ENCODE results near the gene SLC7A1. TPM values are rescaled to one million over a fixed set of nuclear protein-coding genes. Genes with fewer than 3 reads are reported as not detected.

SLC7A1 gene
- total and polyA plus RNA-seq, 2 of the 8 experiments (the other 6 are each of a cell fraction or from before 2014, with no cell fraction given): 26.8 to 114 TPM

DNA sequence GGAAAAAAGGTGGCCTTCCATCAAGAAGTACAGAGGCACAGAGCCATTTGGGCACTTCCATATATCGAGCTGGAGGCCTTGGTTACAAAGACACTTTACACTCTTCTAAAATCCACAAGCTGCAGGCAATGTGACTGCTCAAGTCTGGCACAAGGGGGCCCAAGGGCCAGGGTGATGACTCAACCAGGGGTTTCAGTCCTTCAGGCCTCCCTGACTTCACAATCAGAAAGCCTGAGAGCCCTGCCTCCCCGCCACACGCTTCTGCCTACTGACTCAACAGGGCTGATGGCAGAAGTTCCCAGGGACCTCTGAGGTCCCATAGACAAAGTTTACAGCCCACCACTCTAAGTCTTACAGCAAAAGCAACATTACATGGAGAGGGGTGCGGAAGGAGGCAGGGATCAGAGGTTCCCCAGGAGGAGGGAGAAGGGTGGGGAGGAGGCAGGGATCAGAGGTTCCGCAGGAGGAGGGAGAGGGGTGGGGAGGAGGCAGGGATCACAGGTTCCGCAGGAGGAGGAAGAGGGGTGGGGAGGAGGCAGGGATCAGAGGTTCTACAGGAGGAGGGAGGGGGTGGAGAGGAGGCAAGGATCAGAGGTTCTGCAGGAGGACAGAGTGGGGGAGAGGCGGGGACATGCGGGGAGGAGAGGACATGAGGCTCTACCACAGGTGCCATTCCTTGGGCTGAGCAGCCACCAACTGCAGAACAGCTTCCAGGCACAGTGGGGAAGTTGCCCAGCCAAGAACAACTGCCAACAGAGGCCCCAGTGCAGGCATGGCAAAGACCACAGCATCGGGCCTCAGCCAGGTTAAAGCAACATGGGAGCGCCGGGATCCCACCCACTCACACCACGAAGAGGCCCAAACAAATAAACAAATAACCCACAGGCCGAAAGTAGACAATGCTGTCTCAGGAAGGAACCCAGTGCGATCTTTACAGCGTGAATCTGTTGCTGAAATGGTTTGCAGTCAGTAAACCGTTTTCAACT is 52.0 kb downstream of the SLC7A1 start:
- H3K23me2 ChIP-seq (ENCODE audit: low read depth, low read length): no peaks in the 10 kb centered on the region
- H3K79me2 ChIP-seq (ENCODE audit: control insufficient read depth in 1 of 2, insufficient read depth in 2 of 2, low read length in 2 of 2): peaks cover 3 to 98% of the 10 kb centered on the region in 2 experiments
- no peak overlapping the region for H3K56ac ChIP-seq (replicated peaks; ENCODE audit: insufficient read length, low read depth, low read length)
- H3K4me3 ChIP-seq (ENCODE audit: extremely low read depth in 1 of 4, insufficient read depth in 2 of 4, low read depth in 3 of 4, low read length in 4 of 4): no peak overlapping the region
- DNase-seq (ENCODE audit: low read depth in 1 of 2, low spot score in 2 of 2) (peak in 1 of 2 experiments; percentile 13), FAIRE-seq (no peak)
- no peak overlapping the region for H3K9ac ChIP-seq (replicated peaks in 1 of 4; ENCODE audit: extremely low read depth in 1 of 4, low read depth in 3 of 4, low read length in 3 of 4)
- H2BK15ac ChIP-seq (ENCODE audit: low read length): no peak overlapping the region
- H3K36me3 ChIP-seq (ENCODE audit: control insufficient read depth in 2 of 4, insufficient read depth in 4 of 4, low read length in 3 of 4): peaks cover 0 to 9% (median 0%) of the 10 kb centered on the region in 4 experiments; a peak in 3 of 8 replicates
- no peak overlapping the region for H2BK5ac ChIP-seq (ENCODE audit: low read depth, low read length)
- no peak overlapping the region for H3K4me2 ChIP-seq (ENCODE audit: insufficient read depth in 1 of 2, low read depth in 2 of 2, low read length in 2 of 2)
- peaks cover 29 to 30% of the 10 kb centered on the region in 2 experiments for H4K20me1 ChIP-seq (replicated peaks in 1 of 2; ENCODE audit: control insufficient read depth in 1 of 2, insufficient read depth in 2 of 2, low read length in 2 of 2)
- H3K18ac ChIP-seq (ENCODE audit: extremely low read depth, low read length): no peak overlapping the region
- no peaks in the 10 kb centered on the region for H3K27me3 ChIP-seq (replicated peaks in 1 of 4; ENCODE audit: control insufficient read depth in 3 of 4, extremely low read depth in 1 of 4, insufficient read depth in 3 of 4, low read length in 3 of 4)
- peaks cover 2 to 14% (median 10%) of the 10 kb centered on the region in 4 experiments; a peak in 6 of 7 replicates for H3K4me1 ChIP-seq (replicated peaks in 1 of 4; ENCODE audit: control insufficient read depth in 3 of 4, insufficient read depth in 4 of 4, low read length in 3 of 4)
- ChIA-PET POLR2A (ENCODE audit: partially characterized antibody) (interaction anchor here (0.8 to 1.4 kb wide), 5 partner anchors 15 to 43 kb away, joined by 3 to 6 read pairs (median 3); no protein-coding TSS in a partner anchor), CTCF (ENCODE audit: partially characterized antibody) (interaction anchor here (0.8 to 1.6 kb wide), 10 partner anchors 9 to 380 kb away, joined by 3 to 6 read pairs (median 3); partner anchors contain the start of gene SLC7A1)
- no peak overlapping the region for H2BK120ac ChIP-seq (replicated peaks; ENCODE audit: low read depth, low read length)
- no peak overlapping the region for H3K23ac ChIP-seq (ENCODE audit: insufficient read length)
- no peak overlapping the region for H4K91ac ChIP-seq (replicated peaks; ENCODE audit: insufficient read length, low read length)
- no peak overlapping the region for H4K5ac ChIP-seq (ENCODE audit: insufficient read length, low read depth, low read length)
- TF ChIP-seq JUND (IDR thresholded peaks at IDR 0.05; ENCODE audit: low read length): 0 out of 2 replicates have a peak, but pooled peaks have one; percentile 54
- TF ChIP-seq TAF7 (optimal IDR thresholded peaks at IDR 0.05; ENCODE audit: borderline replicate concordance, low read depth, low read length): no peak
- TF ChIP-seq HDAC6 (IDR thresholded peaks at IDR 0.05; ENCODE audit: low read depth, low read length): no peak
- TF ChIP-seq, protein P1, sequence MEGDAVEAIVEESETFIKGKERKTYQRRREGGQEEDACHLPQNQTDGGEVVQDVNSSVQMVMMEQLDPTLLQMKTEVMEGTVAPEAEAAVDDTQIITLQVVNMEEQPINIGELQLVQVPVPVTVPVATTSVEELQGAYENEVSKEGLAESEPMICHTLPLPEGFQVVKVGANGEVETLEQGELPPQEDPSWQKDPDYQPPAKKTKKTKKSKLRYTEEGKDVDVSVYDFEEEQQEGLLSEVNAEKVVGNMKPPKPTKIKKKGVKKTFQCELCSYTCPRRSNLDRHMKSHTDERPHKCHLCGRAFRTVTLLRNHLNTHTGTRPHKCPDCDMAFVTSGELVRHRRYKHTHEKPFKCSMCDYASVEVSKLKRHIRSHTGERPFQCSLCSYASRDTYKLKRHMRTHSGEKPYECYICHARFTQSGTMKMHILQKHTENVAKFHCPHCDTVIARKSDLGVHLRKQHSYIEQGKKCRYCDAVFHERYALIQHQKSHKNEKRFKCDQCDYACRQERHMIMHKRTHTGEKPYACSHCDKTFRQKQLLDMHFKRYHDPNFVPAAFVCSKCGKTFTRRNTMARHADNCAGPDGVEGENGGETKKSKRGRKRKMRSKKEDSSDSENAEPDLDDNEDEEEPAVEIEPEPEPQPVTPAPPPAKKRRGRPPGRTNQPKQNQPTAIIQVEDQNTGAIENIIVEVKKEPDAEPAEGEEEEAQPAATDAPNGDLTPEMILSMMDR (IDR thresholded peaks at IDR 0.05; ENCODE audit: control extremely low read depth in 1 of 3, insufficient read depth in 1 of 3, low read depth in 1 of 3, low read length in 3 of 3): peak in 2 of 3 experiments; percentile 24 to 30; a peak in 2 of 4 replicates
- TF ChIP-seq POU5F1 (IDR thresholded peaks at IDR 0.05; ENCODE audit: low read depth, low read length): 0 out of 2 replicates have a peak, but pooled peaks have one; percentile 1
- TF ChIP-seq RAD21 (IDR thresholded peaks at IDR 0.05 in 1 of 2, conservative IDR thresholded peaks at IDR 0.05 in 1 of 2; ENCODE audit: low read depth in 2 of 2, low read length in 2 of 2): peak; percentile 14 to 36; a peak in 2 of 4 replicates
- no peak overlapping the region for H2BK20ac ChIP-seq (ENCODE audit: low read length)
- no peaks in the 10 kb centered on the region for H3K9me3 ChIP-seq (ENCODE audit: insufficient read depth in 2 of 2, low read depth in 1 of 2, low read length in 1 of 2)
- H3K27ac ChIP-seq (ENCODE audit: low read depth, low read length): no peak overlapping the region
- H3K79me1 ChIP-seq (ENCODE audit: low read depth, low read length): peaks cover 30% of the 10 kb centered on the region
- WGBS, 2 experiments (ENCODE audit: extremely low coverage in 1 of 2, insufficient coverage in 1 of 2, insufficient read length in 1 of 2, insufficient replicate concordance in 2 of 2, low coverage in 1 of 2, low lambda C conversion rate in 2 of 2, missing lambda C conversion rate in 1 of 2): 89% methylated on average over 10 of the region's 16 CpGs; no CpG with 5 or more reads in 1 of the 2 experiments
- no peak overlapping the region for H2AFZ ChIP-seq (ENCODE audit: low read length)
- H3K4ac ChIP-seq (replicated peaks; ENCODE audit: insufficient read length, low read depth, low read length): no peak overlapping the region
- no peak overlapping the region for H4K8ac ChIP-seq (ENCODE audit: extremely low read depth, insufficient read depth, low read length)
- H2AK5ac ChIP-seq (ENCODE audit: low read depth, low read length): no peak overlapping the region
- no peak overlapping the region for H3K14ac ChIP-seq (ENCODE audit: insufficient read length)
- H2BK12ac ChIP-seq (ENCODE audit: low read depth, low read length): no peak overlapping the region

Measured in H1 (cell line).